Uterus (tissue), 4 donors: ENCODE results near the gene CFAP70. TPM values are rescaled to one million over a fixed set of nuclear protein-coding genes. Genes with fewer than 3 reads are reported as not detected.

ENCODE experiments used
- DNase-seq, 2 donors: peaks; one replicate each; pipeline ENCODE4 v3.0.0-alpha.2; 2019 to 2020
- H3K27ac ChIP-seq, 2 donors: fragments of 200-600 bp; sonication (generic); 1 replicate in 1 of 2; 2 replicates in 1 of 2; pipeline ENCODE4 v1.5.1; 2016 to 2018
- H3K27me3 ChIP-seq, 2 donors: fragments of 200-600 bp; sonication (generic); one replicate each; pipeline ENCODE4 v1.5.1; 2018 to 2019; ENCODE audit warnings: control low read depth in 1 of 2
- H3K36me3 ChIP-seq, 2 donors: fragments of 200-600 bp; sonication (generic); one replicate each; pipeline ENCODE4 v1.5.1; 2019; ENCODE audit warnings: control low read depth in 1 of 2
- H3K4me1 ChIP-seq, 2 donors: fragments of 200-600 bp; sonication (generic); one replicate each; pipeline ENCODE4 v1.5.1; 2018 to 2019; ENCODE audit warnings: control low read depth in 1 of 2
- H3K4me3 ChIP-seq, 2 donors: fragments of 200-600 bp; sonication (generic); 1 replicate in 1 of 2; 2 replicates in 1 of 2; pipeline ENCODE4 v1.5.1; 2018 to 2019; ENCODE audit warnings: mild to moderate bottlenecking in 1 of 2
- H3K9me3 ChIP-seq, 2 donors: fragments of 200-600 bp; sonication (generic); one replicate each; pipeline ENCODE4 v1.5.1; 2019; ENCODE audit warnings: control low read depth in 1 of 2
- CTCF ChIP-seq, 4 experiments: fragments of 200-600 bp in 2 of 4; fragments of 450-650 bp in 2 of 4; sonication (generic) in 2 of 4; IDR thresholded peaks; one replicate each; pipeline ENCODE4 v1.5.1; 2016 to 2019; ENCODE audit warnings: antibody characterized with exemption in 4 of 4, mild to moderate bottlenecking in 2 of 4, moderate library complexity in 1 of 4
- POLR2A ChIP-seq, 2 donors: fragments of 450-650 bp; IDR thresholded peaks; one replicate each; pipeline ENCODE4 v1.6.1; 2016; ENCODE audit warnings: antibody characterized with exemption in 2 of 2, mild to moderate bottlenecking in 1 of 2, moderate library complexity in 1 of 2
- intact Hi-C: fragments of 100-400 bp; cut with DNase I; formaldehyde crosslinking; loops from one replicate; pipeline ENCODE4 v1.15.1; 2023; ENCODE audit warnings: low total_unique reads
- total RNA-seq, 4 donors: library from RNA; depleted of rRNA in 3 of 4; stranded (reverse); fragments of >200 nt in 3 of 4; gene quantifications; one replicate each; pipeline versions ENCODE4 v1.1.0 to v1.2.4, GENCODE V29; 2014 to 2023
- donor health status: DM: yes; HTN: yes; CAD: no.

The CFAP70 gene
- total RNA-seq, 4 donors from 2014 or later = 1.5 to 11.3 (median 3.0) TPM

- no peak overlapping the region for H3K4me3 ChIP-seq
- H3K4me1 ChIP-seq = no peaks in the 10 kb centered on the region
- DNase-seq = no peak
- TF ChIP-seq POLR2A (IDR thresholded peaks at IDR 0.05) = no peak
- no peak for TF ChIP-seq CTCF (IDR thresholded peaks at IDR 0.05)
- H3K36me3 ChIP-seq = no peaks in the 10 kb centered on the region
- no peak overlapping the region for H3K27ac ChIP-seq
- no peaks in the 10 kb centered on the region for H3K9me3 ChIP-seq
- intact Hi-C loops = no loop called here
- H3K27me3 ChIP-seq = no peaks in the 10 kb centered on the region
Measured at GRCh38 chr10:73386583-73386982, 27.9 kb upstream of the CFAP70 start.

DNA sequence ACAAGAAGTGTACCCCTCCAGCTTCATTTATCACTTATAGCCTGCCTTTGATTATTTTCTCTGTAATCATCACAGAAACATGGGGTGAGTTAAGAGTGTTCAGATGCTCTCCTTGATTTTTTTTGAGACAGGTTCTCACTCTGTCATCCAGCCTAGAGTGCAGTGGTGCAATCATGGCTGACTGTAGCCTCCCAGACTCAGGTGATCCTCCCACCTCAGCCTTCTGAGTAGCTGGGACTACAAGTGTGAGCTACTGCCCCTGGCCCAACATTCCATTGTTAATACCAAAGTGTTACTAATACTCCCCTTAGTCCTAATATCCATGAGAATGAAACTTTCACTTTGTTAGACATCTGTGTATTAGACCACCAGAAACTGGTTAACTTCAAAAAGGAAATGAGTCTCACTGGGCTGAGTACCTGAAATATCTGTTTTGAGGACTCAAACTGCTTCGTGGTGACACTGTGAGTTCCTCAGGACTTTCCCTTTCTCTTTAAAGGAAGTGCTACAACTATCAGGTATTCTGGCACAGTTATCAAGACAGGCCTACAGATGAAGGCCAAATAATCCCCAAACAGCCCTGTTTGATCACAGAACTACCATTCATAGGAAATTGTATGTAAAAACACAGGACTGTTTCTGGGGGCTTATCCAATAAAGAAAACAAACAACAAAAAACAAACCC is 20.5 kb upstream of the CFAP70 start:
- TF ChIP-seq CTCF (IDR thresholded peaks at IDR 0.05) (no peak), POLR2A (IDR thresholded peaks at IDR 0.05) (no peak)

GRCh38 chr10:73376679-73377078 is 18.0 kb upstream of the CFAP70 start:
- TF ChIP-seq POLR2A (IDR thresholded peaks at IDR 0.05) = no peak
- no peak for TF ChIP-seq CTCF (IDR thresholded peaks at IDR 0.05)
- Histone ChIP-seq H3K4me3 (no peak overlapping the region), H3K27ac (no peak overlapping the region), H3K27me3 (no peaks in the 10 kb centered on the region), H3K36me3 (no peaks in the 10 kb centered on the region), H3K4me1 (no peaks in the 10 kb centered on the region), H3K9me3 (no peaks in the 10 kb centered on the region)
- no peak for DNase-seq
- intact Hi-C loops = no loop called here

More for the DNA sequence above, 20.5 kb upstream of the CFAP70 start:
- intact Hi-C loops = no loop called here
- Histone ChIP-seq H3K9me3 (no peaks in the 10 kb centered on the region), H3K4me3 (no peak overlapping the region), H3K27me3 (no peaks in the 10 kb centered on the region), H3K36me3 (no peaks in the 10 kb centered on the region), H3K27ac (no peak overlapping the region), H3K4me1 (no peaks in the 10 kb centered on the region)
- no peak for DNase-seq

DNA sequence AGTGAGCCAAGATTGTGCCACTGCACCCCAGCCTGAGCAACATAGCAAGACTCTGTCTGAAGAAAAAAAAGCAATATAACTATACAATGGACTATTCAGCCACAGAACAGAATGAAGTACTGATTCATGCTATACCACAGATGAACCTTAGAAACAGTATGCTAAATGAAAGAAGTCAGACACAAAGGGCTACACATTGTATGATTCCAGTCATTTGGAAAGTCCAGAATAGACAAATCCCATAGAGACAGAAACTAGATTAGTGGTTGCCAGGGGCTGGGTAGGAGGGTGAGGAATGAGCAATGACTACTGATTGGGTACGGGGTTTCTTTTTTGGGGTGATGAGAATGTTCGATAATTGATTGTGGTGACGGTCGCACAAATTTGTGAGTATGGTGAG is 9.6 kb upstream of the CFAP70 start:
- Histone ChIP-seq H3K27ac (no peak overlapping the region), H3K36me3 (no peaks in the 10 kb centered on the region), H3K4me1 (no peaks in the 10 kb centered on the region), H3K4me3 (no peak overlapping the region), H3K9me3 (no peaks in the 10 kb centered on the region), H3K27me3 (no peaks in the 10 kb centered on the region)
- no peak for DNase-seq
- intact Hi-C loops = no loop called here
- TF ChIP-seq POLR2A (IDR thresholded peaks at IDR 0.05) (no peak), CTCF (IDR thresholded peaks at IDR 0.05) (no peak)

DNA sequence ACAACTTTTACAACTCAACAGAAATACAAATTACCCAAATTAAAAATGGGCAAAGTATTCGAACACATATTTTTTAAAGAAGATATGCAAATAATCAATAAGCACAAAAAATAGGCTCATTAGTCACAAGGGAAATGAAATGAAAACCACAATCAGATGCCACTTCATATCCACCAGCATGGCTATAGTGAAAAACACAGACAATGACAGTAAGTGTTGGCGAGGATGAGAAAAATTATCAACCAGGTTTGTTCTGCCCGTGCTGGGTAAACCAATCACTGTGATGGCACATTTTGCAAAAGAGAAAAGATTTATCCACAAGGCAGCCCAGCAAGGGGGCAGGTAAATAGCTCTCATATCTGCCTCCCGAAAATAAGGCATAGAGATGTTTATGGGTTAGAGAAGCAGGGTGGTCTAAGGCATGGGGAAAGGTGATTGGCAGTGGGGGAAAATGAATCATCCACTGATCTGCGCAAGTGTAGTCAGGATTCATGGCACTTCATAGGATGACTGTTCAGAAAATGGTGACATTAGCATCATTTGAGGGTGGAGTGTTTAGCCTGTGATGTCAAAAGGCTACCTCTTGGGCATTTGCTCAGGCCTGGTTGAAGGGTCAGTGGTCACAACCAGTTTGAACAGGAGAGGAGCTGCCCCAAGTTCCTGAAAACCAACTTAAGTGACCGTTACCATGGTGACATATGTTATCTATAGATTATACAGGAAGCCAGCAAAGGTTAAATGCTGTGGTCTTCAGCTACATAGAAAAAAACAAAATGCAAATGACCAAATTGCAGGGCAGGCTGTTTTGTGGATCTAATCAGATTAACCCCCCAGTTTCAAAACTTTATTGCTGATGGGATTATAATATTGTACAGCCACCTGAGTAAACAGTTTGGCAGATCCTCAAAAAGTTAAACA is 8.0 kb upstream of the CFAP70 start:
- intact Hi-C loops = no loop called here
- DNase-seq = no peak
- Histone ChIP-seq H3K27ac (no peak overlapping the region), H3K9me3 (no peaks in the 10 kb centered on the region), H3K4me3 (no peak overlapping the region), H3K4me1 (no peaks in the 10 kb centered on the region), H3K27me3 (no peaks in the 10 kb centered on the region), H3K36me3 (no peaks in the 10 kb centered on the region)
- no peak for TF ChIP-seq CTCF (IDR thresholded peaks at IDR 0.05)
- no peak for TF ChIP-seq POLR2A (IDR thresholded peaks at IDR 0.05)
